Spleen (tissue), 11 donors: Measurements from ENCODE around the gene ERBB4. TPM values are rescaled to one million over a fixed set of nuclear protein-coding genes. Genes with fewer than 3 reads are reported as not detected.
"Not testable (repeated sequence)": the region's sequence is repeated elsewhere in the genome, so short reads cannot be mapped to it uniquely, and the experiment has no call there.

ENCODE experiments used
- DNase-seq: peaks from one replicate; pipeline ENCODE4 v3.0.0-alpha.2; 2020
- H3K27ac ChIP-seq, 8 donors: fragments of 200-600 bp; sonication (generic) in 7 of 8; 1 replicate in 4 of 8; 2 replicates in 4 of 8; pipeline versions ENCODE4 v1.5.0 to v1.8.0; 2016 to 2021; ENCODE audit warnings: inconsistent platforms in 4 of 8, mild to moderate bottlenecking in 4 of 8, moderate library complexity in 1 of 8
- H3K27me3 ChIP-seq, 7 donors: fragments of 200-600 bp; sonication (generic) in 6 of 7; replicated peaks in 1 of 7; 1 replicate in 4 of 7; 2 replicates in 3 of 7; pipeline versions ENCODE4 v1.5.0 to v1.8.0; 2016 to 2021; ENCODE audit warnings: inconsistent platforms in 3 of 7, mild to moderate bottlenecking in 1 of 7
- H3K36me3 ChIP-seq, 6 donors: fragments of 200-600 bp; sonication (generic) in 5 of 6; 1 replicate in 4 of 6; 2 replicates in 2 of 6; pipeline versions ENCODE4 v1.5.0 to v1.8.0; 2016 to 2021; ENCODE audit warnings: inconsistent platforms in 2 of 6
- H3K4me1 ChIP-seq, 6 donors: fragments of 200-600 bp; sonication (generic) in 5 of 6; 1 replicate in 3 of 6; 2 replicates in 3 of 6; pipeline versions ENCODE4 v1.5.0 to v1.8.0; 2016 to 2021; ENCODE audit warnings: inconsistent platforms in 3 of 6
- H3K4me3 ChIP-seq, 8 donors: fragments of 200-600 bp; sonication (generic) in 7 of 8; 1 replicate in 4 of 8; 2 replicates in 4 of 8; pipeline versions ENCODE4 v1.5.0 to v1.8.0; 2016 to 2021; ENCODE audit warnings: inconsistent platforms in 4 of 8, mild to moderate bottlenecking in 4 of 8, moderate library complexity in 2 of 8
- H3K9me3 ChIP-seq, 8 donors: fragments of 200-600 bp; sonication (generic) in 7 of 8; 1 replicate in 4 of 8; 2 replicates in 4 of 8; pipeline versions ENCODE4 v1.5.0 to v1.8.0; 2016 to 2021; ENCODE audit warnings: inconsistent platforms in 4 of 8
- CTCF ChIP-seq, 11 experiments: fragments of 200-600 bp in 7 of 11; fragments of 450-650 bp in 4 of 11; sonication (generic) in 4 of 11; IDR thresholded peaks in 8 of 11; conservative IDR thresholded peaks in 3 of 11; 1 replicate in 7 of 11; 2 replicates in 4 of 11; pipeline versions ENCODE4 v1.4.0 to v1.8.0; 2016 to 2021; ENCODE audit warnings: antibody characterized with exemption in 11 of 11, inconsistent platforms in 4 of 11, mild to moderate bottlenecking in 1 of 11
- POLR2A ChIP-seq, 3 donors: fragments of 450-650 bp; IDR thresholded peaks; one replicate each; pipeline ENCODE4 v1.5.1; 2017; ENCODE audit warnings: antibody characterized with exemption in 3 of 3, mild to moderate bottlenecking in 1 of 3
- POLR2AphosphoS5 ChIP-seq, 3 donors: sonication (generic); formaldehyde crosslinking; IDR thresholded peaks; one replicate each; pipeline ENCODE4 v1.5.1; 2017; ENCODE audit warnings: antibody characterized with exemption in 3 of 3
- WGBS, 5 donors: extraction: QIAGEN DNeasy Blood & Tissue Kit in 3 of 5; methylation state at CpG; one replicate each; pipeline versions ENCODE4 v1.1.5 to v1.1.7; 2013 to 2018; 5-methylcytosine and 5-hydroxymethylcytosine counted together
- intact Hi-C: fragments of 100-400 bp; cut with DNase I; formaldehyde crosslinking; loops from one replicate; pipeline ENCODE4 v1.15.0; 2023; ENCODE audit warnings: low total_unique reads
- polyA plus RNA-seq, 3 donors: library from polyadenylated mRNA; stranded (reverse); fragments of 200-250 nt; gene quantifications; one replicate each; pipeline ENCODE4 v1.2.1, GENCODE V29; 2013
- total RNA-seq, 7 donors: library from RNA; depleted of rRNA in 3 of 7; stranded (reverse); fragments of >200 nt in 3 of 7; fragmentation: NEBNext Ultra II Directional in 4 of 7; extraction: Animal tissue kit (Norgen Biotek cat#: 25700) in 4 of 7; gene quantifications; one replicate each; pipeline versions ENCODE4 v1.1.0 to v1.2.1, GENCODE V29; 2016 to 2021
- donor health status: healthy with polysubstance abuse.
- donor health status: DM: no; HTN: no; CAD: no; lungs with moderate emphysema.
- donor health status: DM: no; HTN: no; CAD: no.
- donor health status: Bipolar disorder and iron deficiency.
- donor health status: healthy.
- donor health status: DM: no; HTN: no; CAD: no.
- donor health status: DM: yes; HTN: yes; CAD: no.

Gene ERBB4
- total and polyA plus RNA-seq, 10 donors: under 0.01 to 1.4 (median 0.35) TPM

GRCh38 chr2:211568439-211568838 is 970.2 kb downstream of the ERBB4 start:
- DNase-seq: no peak
- intact Hi-C loops: no loop called here
- WGBS, 5 donors: 79 to 95% (median 84%) methylated on average over 3 of the region's 3 CpGs
- no peak for TF ChIP-seq CTCF (IDR thresholded peaks at IDR 0.05 in 8 of 11, conservative IDR thresholded peaks at IDR 0.05 in 3 of 11)
- H3K27ac ChIP-seq: no peak overlapping the region
- H3K36me3 ChIP-seq: no peaks in the 10 kb centered on the region
- no peaks in the 10 kb centered on the region for H3K9me3 ChIP-seq
- no peak overlapping the region for H3K4me3 ChIP-seq
- H3K27me3 ChIP-seq: no peaks in the 10 kb centered on the region
- no peaks in the 10 kb centered on the region for H3K4me1 ChIP-seq

GRCh38 chr2:211564441-211564840 is 974.2 kb downstream of the ERBB4 start:
- intact Hi-C loops: no loop called here
- no peak for TF ChIP-seq CTCF (IDR thresholded peaks at IDR 0.05 in 8 of 11, conservative IDR thresholded peaks at IDR 0.05 in 3 of 11)
- TF ChIP-seq POLR2A (IDR thresholded peaks at IDR 0.05): no peak
- no peak for TF ChIP-seq POLR2AphosphoS5 (IDR thresholded peaks at IDR 0.05)

GRCh38 chr2:211545582-211545981 is 993.0 kb downstream of the ERBB4 start:
- 84 to 96% (median 93%) methylated on average over 3 of the region's 3 CpGs for WGBS, 5 donors

More at GRCh38 chr2:211564441-211564840, 974.2 kb downstream of the ERBB4 start:
- Histone ChIP-seq H3K27me3 (no peaks in the 10 kb centered on the region), H3K4me3 (no peak overlapping the region), H3K36me3 (no peaks in the 10 kb centered on the region), H3K4me1 (no peaks in the 10 kb centered on the region), H3K27ac (no peak overlapping the region), H3K9me3 (no peaks in the 10 kb centered on the region)
- 66 to 84% (median 71%) methylated on average over 3 of the region's 3 CpGs for WGBS, 5 donors
- no peak for DNase-seq

GRCh38 chr2:211534632-211535031 is 1004.0 kb downstream of the ERBB4 start:
- no peaks in the 10 kb centered on the region for H3K36me3 ChIP-seq
- H3K27ac ChIP-seq: no peak overlapping the region
- H3K9me3 ChIP-seq: peaks cover 0 to 12% (median 4%) of the 10 kb centered on the region in 8 donors
- 39 to 52% (median 44%) methylated on average over 5 of the region's 5 CpGs for WGBS, 5 donors
- H3K27me3 ChIP-seq: no peaks in the 10 kb centered on the region
- H3K4me1 ChIP-seq: no peaks in the 10 kb centered on the region
- no peak for DNase-seq
- intact Hi-C loops: no loop called here
- no peak for TF ChIP-seq POLR2A (IDR thresholded peaks at IDR 0.05)
- TF ChIP-seq CTCF (IDR thresholded peaks at IDR 0.05 in 8 of 11, conservative IDR thresholded peaks at IDR 0.05 in 3 of 11): no peak
- TF ChIP-seq POLR2AphosphoS5 (IDR thresholded peaks at IDR 0.05): no peak
- H3K4me3 ChIP-seq: no peak overlapping the region

More at GRCh38 chr2:211545582-211545981, 993.0 kb downstream of the ERBB4 start:
- Histone ChIP-seq H3K27ac (no peak overlapping the region), H3K27me3 (no peaks in the 10 kb centered on the region), H3K4me1 (no peaks in the 10 kb centered on the region), H3K36me3 (no peaks in the 10 kb centered on the region), H3K4me3 (no peak overlapping the region), H3K9me3 (no peaks in the 10 kb centered on the region)
- intact Hi-C loops: no loop called here
- no peak for TF ChIP-seq POLR2A (IDR thresholded peaks at IDR 0.05)
- TF ChIP-seq CTCF (IDR thresholded peaks at IDR 0.05 in 8 of 11, conservative IDR thresholded peaks at IDR 0.05 in 3 of 11): no peak
- TF ChIP-seq POLR2AphosphoS5 (IDR thresholded peaks at IDR 0.05): no peak
- DNase-seq: no peak

- H3K9me3 ChIP-seq: peaks cover 0 to 20% (median under 1%) of the 10 kb centered on the region in 8 donors
- H3K27ac ChIP-seq, H3K4me1 ChIP-seq, intact Hi-C loops, H3K36me3 ChIP-seq, H3K4me3 ChIP-seq, H3K27me3 ChIP-seq: not testable (repeated sequence)
- WGBS, 5 donors: 88 to 93% (median 91%) methylated on average over 6 to 18 of the region's 18 CpGs
- DNase-seq: peak; percentile 64
These were observed 1014.4 kb downstream of the ERBB4 start for GRCh38 chr2:211524248-211524647.
